Neural cell (in vitro differentiated cells): ENCODE results near the gene MED13L. TPM values are rescaled to one million over a fixed set of nuclear protein-coding genes. Genes with fewer than 3 reads are reported as not detected.

Experiments used
- H2AFZ ChIP-seq: fragments of 200-600, 300-800 bp; sonication (generic), shearing (Covaris generic); 2 replicates; pipeline ENCODE4 v1.6.0; 2014; ENCODE audit warnings: low read depth, mild to moderate bottlenecking, antibody characterized with exemption, low read length, moderate library complexity
- H3F3A ChIP-seq: fragments of 200-600 bp; shearing (Covaris generic); 2 replicates; pipeline ENCODE4 v1.6.1; 2016; ENCODE audit warnings: mild to moderate bottlenecking, moderate library complexity, mixed read lengths, antibody characterized with exemption, low read length; ENCODE audit not compliant: insufficient read depth, poor library complexity, severe bottlenecking
- H3K27ac ChIP-seq: fragments of 200-600, 300-800 bp; sonication (generic), shearing (Covaris generic); 2 replicates; pipeline ENCODE4 v1.5.1; 2014; ENCODE audit warnings: mild to moderate bottlenecking, low read length, moderate library complexity
- H3K27me3 ChIP-seq: fragments of 300-800, 200-600 bp; sonication (generic), shearing (Covaris generic); 2 replicates; pipeline ENCODE4 v1.6.0; 2014; ENCODE audit warnings: mild to moderate bottlenecking, low read depth, low read length, moderate library complexity; ENCODE audit not compliant: insufficient read depth
- H3K36me3 ChIP-seq: fragments of 300-800, 200-600 bp; sonication (generic), shearing (Covaris generic); 2 replicates; pipeline ENCODE4 v1.5.1; 2014; ENCODE audit warnings: mild to moderate bottlenecking, antibody characterized with exemption, low read length, moderate library complexity; ENCODE audit not compliant: insufficient read depth
- H3K4me2 ChIP-seq: fragments of 300-800, 200-600 bp; sonication (generic), shearing (Covaris generic); 2 replicates; pipeline ENCODE4 v1.6.0; 2014; ENCODE audit warnings: mild to moderate bottlenecking, low read length
- H3K4me3 ChIP-seq: fragments of 300-800, 200-600 bp; sonication (generic), shearing (Covaris generic); 2 replicates; pipeline ENCODE4 v1.5.1; 2014; ENCODE audit warnings: mild to moderate bottlenecking, low read length, moderate library complexity
- H3K79me2 ChIP-seq: fragments of 200-600 bp; shearing (Covaris generic); replicated peaks from 2 replicates; pipeline ENCODE4 v1.6.0; 2014; ENCODE audit warnings: mild to moderate bottlenecking, low read length, moderate library complexity; ENCODE audit not compliant: insufficient read depth
- H3K9ac ChIP-seq: fragments of 300-800, 200-600 bp; sonication (generic), shearing (Covaris generic); 2 replicates; pipeline ENCODE4 v1.6.1; 2016; ENCODE audit warnings: mild to moderate bottlenecking, low read length, mixed read lengths
- H3K9me2 ChIP-seq: fragments of 200-600 bp; shearing (Covaris generic); 2 replicates; pipeline ENCODE4 v1.6.1; 2016; ENCODE audit warnings: mild to moderate bottlenecking, low read length, mixed read lengths; ENCODE audit not compliant: insufficient read depth
- H3K9me3 ChIP-seq: fragments of 200-600, 300-800 bp; sonication (generic), shearing (Covaris generic); 2 replicates; pipeline ENCODE4 v1.6.1; 2016; ENCODE audit warnings: mild to moderate bottlenecking, mixed run types, low read length, moderate library complexity, mixed read lengths
- H4K20me1 ChIP-seq: fragments of 200-600 bp; shearing (Covaris generic); 2 replicates; pipeline ENCODE4 v1.6.1; 2016; ENCODE audit warnings: mild to moderate bottlenecking, mixed run types; ENCODE audit not compliant: insufficient read depth
- EP300 ChIP-seq: fragments of 450-650 bp; conservative IDR thresholded peaks from 2 replicates; pipeline ENCODE4 v1.6.1; 2014; ENCODE audit warnings: antibody characterized with exemption, mild to moderate bottlenecking, moderate library complexity; ENCODE audit not compliant: poor library complexity, severe bottlenecking
- EZH2 ChIP-seq: fragments of 200-600, 300-800 bp; shearing (Covaris generic), sonication (generic); IDR thresholded peaks from 2 replicates; pipeline ENCODE4 v1.6.1; 2014; ENCODE audit warnings: antibody characterized with exemption, low read length, borderline replicate concordance, mild to moderate bottlenecking; ENCODE audit not compliant: insufficient read depth, poor library complexity, severe bottlenecking
- MXI1 ChIP-seq: fragments of 450-650 bp; conservative IDR thresholded peaks from 2 replicates; pipeline ENCODE4 v1.6.1; 2014; ENCODE audit warnings: antibody characterized with exemption, mild to moderate bottlenecking; ENCODE audit not compliant: poor library complexity, severe bottlenecking
- POLR2AphosphoS5 ChIP-seq: IDR thresholded peaks from 2 replicates; pipeline ENCODE4 v1.6.1; 2012
- RAD21 ChIP-seq: fragments of 450-650 bp; conservative IDR thresholded peaks from 2 replicates; pipeline ENCODE4 v1.6.1; 2014; ENCODE audit warnings: antibody characterized with exemption, mild to moderate bottlenecking, moderate library complexity
- REST ChIP-seq: IDR thresholded peaks from 2 replicates; pipeline ENCODE4 v1.6.1; 2012; ENCODE audit warnings: borderline replicate concordance
- SMC3 ChIP-seq: fragments of 450-650 bp; conservative IDR thresholded peaks from 2 replicates; pipeline ENCODE4 v1.6.1; 2014; ENCODE audit warnings: antibody characterized with exemption, mild to moderate bottlenecking, moderate library complexity; ENCODE audit not compliant: poor library complexity
- TAF1 ChIP-seq: IDR thresholded peaks from 2 replicates; pipeline ENCODE4 v1.6.1; 2012; ENCODE audit warnings: low read depth
- polyA plus RNA-seq: library from polyadenylated mRNA; depleted of rRNA; stranded (reverse); fragments of >200 nt; gene quantifications from 2 replicates; pipeline ENCODE4 v1.2.3, GENCODE V29; 2014
- TF ChIP-seq, protein P1 (sequence below): fragments of 450-650 bp; IDR thresholded peaks from 2 replicates; pipeline ENCODE4 v1.5.1; 2014; ENCODE audit warnings: antibody characterized with exemption, mild to moderate bottlenecking, moderate library complexity; ENCODE audit not compliant: poor library complexity, severe bottlenecking

Gene MED13L
- polyA plus RNA-seq, 1 donor from 2014 or later: 38.9 TPM

DNA sequence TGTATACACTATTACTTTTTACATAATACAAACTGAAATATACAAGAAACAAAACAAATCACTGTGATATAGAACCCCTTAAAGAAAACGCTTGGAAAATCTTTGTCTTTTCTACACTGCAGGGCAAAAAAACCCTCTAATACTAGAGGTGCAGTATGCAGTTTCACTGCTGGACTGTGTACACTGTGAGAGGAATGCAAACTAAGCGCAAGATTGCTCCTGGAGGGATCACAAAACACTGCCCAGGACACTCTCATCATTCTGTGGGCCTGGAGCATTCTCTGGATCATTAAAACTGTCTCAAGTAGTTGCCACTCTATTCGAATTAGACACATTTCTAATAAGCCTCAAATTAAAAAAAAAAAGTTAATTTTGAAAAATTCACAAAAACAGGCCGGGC is 217.6 kb downstream of the MED13L start:
- Histone ChIP-seq H3K27ac (no peak overlapping the region), H3K79me2 (peaks cover 6% of the 10 kb centered on the region), H4K20me1 (no peaks in the 10 kb centered on the region), H3K9me3 (no peaks in the 10 kb centered on the region), H3K4me2 (no peak overlapping the region), H3K27me3 (no peaks in the 10 kb centered on the region), H3F3A (no peaks in the 10 kb centered on the region), H3K9ac (no peak overlapping the region), H2AFZ (no peak overlapping the region), H3K9me2 (no peaks in the 10 kb centered on the region), H3K4me3 (no peak overlapping the region), H3K36me3 (no peaks in the 10 kb centered on the region)
- TF ChIP-seq EP300: no peak
- no peak for TF ChIP-seq POLR2AphosphoS5
- TF ChIP-seq RAD21: no peak
- TF ChIP-seq REST: no peak
- TF ChIP-seq EZH2: no peak
- TF ChIP-seq TAF1: no peak

DNA sequence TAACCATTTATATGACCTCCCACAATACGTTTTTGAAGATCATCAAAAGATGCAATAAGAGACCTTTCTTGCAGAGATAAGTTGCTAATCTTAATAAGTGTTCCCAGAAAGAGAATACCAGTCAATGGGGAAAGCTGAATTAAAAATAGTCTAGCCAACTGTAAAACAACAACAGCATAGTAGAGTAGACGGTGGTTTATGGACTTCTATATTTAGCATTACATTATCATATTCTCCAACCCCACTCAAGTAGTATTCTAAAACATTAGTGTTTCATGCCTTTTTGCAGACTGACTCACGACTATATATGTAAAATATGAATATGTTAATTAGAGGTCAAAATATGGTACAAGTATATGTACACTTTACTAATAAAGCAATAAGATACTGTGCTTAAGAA is 218.9 kb downstream of the MED13L start:
- Histone ChIP-seq H3K79me2 (peaks cover 11% of the 10 kb centered on the region), H4K20me1 (no peaks in the 10 kb centered on the region), H3K4me2 (no peak overlapping the region)

More for the DNA sequence above, 218.9 kb downstream of the MED13L start:
- Histone ChIP-seq H3K9ac (no peak overlapping the region), H3K36me3 (no peaks in the 10 kb centered on the region), H2AFZ (no peak overlapping the region), H3F3A (no peaks in the 10 kb centered on the region), H3K9me2 (no peaks in the 10 kb centered on the region), H3K27me3 (no peaks in the 10 kb centered on the region), H3K27ac (no peak overlapping the region), H3K9me3 (no peaks in the 10 kb centered on the region), H3K4me3 (no peak overlapping the region)
- TF ChIP-seq EZH2 (no peak), RAD21 (no peak), EP300 (no peak), SMC3 (no peak), POLR2AphosphoS5 (no peak), REST (no peak), TAF1 (no peak), MXI1 (no peak)
- TF ChIP-seq, protein P1, sequence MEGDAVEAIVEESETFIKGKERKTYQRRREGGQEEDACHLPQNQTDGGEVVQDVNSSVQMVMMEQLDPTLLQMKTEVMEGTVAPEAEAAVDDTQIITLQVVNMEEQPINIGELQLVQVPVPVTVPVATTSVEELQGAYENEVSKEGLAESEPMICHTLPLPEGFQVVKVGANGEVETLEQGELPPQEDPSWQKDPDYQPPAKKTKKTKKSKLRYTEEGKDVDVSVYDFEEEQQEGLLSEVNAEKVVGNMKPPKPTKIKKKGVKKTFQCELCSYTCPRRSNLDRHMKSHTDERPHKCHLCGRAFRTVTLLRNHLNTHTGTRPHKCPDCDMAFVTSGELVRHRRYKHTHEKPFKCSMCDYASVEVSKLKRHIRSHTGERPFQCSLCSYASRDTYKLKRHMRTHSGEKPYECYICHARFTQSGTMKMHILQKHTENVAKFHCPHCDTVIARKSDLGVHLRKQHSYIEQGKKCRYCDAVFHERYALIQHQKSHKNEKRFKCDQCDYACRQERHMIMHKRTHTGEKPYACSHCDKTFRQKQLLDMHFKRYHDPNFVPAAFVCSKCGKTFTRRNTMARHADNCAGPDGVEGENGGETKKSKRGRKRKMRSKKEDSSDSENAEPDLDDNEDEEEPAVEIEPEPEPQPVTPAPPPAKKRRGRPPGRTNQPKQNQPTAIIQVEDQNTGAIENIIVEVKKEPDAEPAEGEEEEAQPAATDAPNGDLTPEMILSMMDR: no peak
